Endothelial cell of umbilical vein (primary cell): ENCODE measurements around the gene TBC1D5. TPM values are rescaled to one million over a fixed set of nuclear protein-coding genes. Genes with fewer than 3 reads are reported as not detected.

Experiments used
- BruUV-seq: library from RNA; stranded (reverse); fragments of 400-500 nt; replicated peaks from 2 replicates; lab custom pipeline; 2021; lab: Mats Ljungman, UMichigan
- CTCF ChIA-PET: fragments of 300-600, 350-600 bp; sonication (Branson Sonifier 250); formaldehyde crosslinking; loops from one replicate; lab custom pipeline; 2021; ENCODE audit warnings: antibody characterized with exemption, inconsistent platforms; lab: Charles Lee
- POLR2A ChIA-PET: fragments of 300-600, 350-600 bp; sonication (Branson Sonifier 250); formaldehyde crosslinking; loops from one replicate; lab custom pipeline; 2021; ENCODE audit warnings: antibody characterized with exemption, inconsistent platforms; lab: Charles Lee
- DNase-seq: peaks from one replicate; pipeline ENCODE4 v3.0.0-alpha.2; 2011; ENCODE audit warnings: low read depth, low spot score
- FAIRE-seq: peaks from 2 replicates; lab custom pipeline; 2011; peaks lifted over from hg19 to GRCh38; lab: Jason Lieb, UNC
- H2AFZ ChIP-seq: 2 replicates; pipeline ENCODE4 v1.6.0; 2012; ENCODE audit warnings: low read depth, low read length, control low read depth, inconsistent platforms
- H3K27ac ChIP-seq: 2 replicates; pipeline ENCODE4 v1.5.1; 2011; ENCODE audit warnings: low read depth, mild to moderate bottlenecking, control low read depth, low read length, moderate library complexity; ENCODE audit not compliant: insufficient read depth
- H3K27me3 ChIP-seq, 2 experiments: 2 replicates each; pipeline versions ENCODE4 v1.6.0 to v1.6.1; 2011; ENCODE audit warnings: low read length in 2 of 2, mixed read lengths in 1 of 2; ENCODE audit not compliant: control insufficient read depth in 2 of 2, insufficient read depth in 2 of 2
- H3K36me3 ChIP-seq, 2 experiments: 2 replicates in 1 of 2; 3 replicates in 1 of 2; pipeline ENCODE4 v1.5.1; 2011; ENCODE audit warnings: low read length in 2 of 2, mild to moderate bottlenecking in 1 of 2, moderate library complexity in 1 of 2; ENCODE audit not compliant: control insufficient read depth in 2 of 2, insufficient read depth in 2 of 2; ENCODE audit errors: extremely low read depth in 1 of 2
- H3K4me1 ChIP-seq: 3 replicates; pipeline ENCODE4 v1.5.1; 2011; ENCODE audit warnings: mild to moderate bottlenecking, low read length; ENCODE audit not compliant: control insufficient read depth, insufficient read depth; ENCODE audit errors: extremely low read depth
- H3K4me2 ChIP-seq: 2 replicates; pipeline ENCODE4 v1.6.1; 2011; ENCODE audit warnings: low read length, control low read depth, mixed read lengths; ENCODE audit not compliant: insufficient read depth
- H3K4me3 ChIP-seq, 3 experiments: fragments of 200-600 bp in 1 of 3; sonication (generic), shearing (Covaris generic) in 1 of 3; replicated peaks in 1 of 3; 2 replicates each; pipeline ENCODE4 v1.5.1; 2011 to 2016; ENCODE audit warnings: control low read depth in 3 of 3, low read length in 3 of 3, mild to moderate bottlenecking in 2 of 3, inconsistent platforms in 1 of 3, low read depth in 1 of 3, moderate library complexity in 1 of 3; ENCODE audit not compliant: insufficient read depth in 1 of 3
- H3K79me2 ChIP-seq: 2 replicates; pipeline ENCODE4 v1.6.0; 2012; ENCODE audit warnings: low read length, inconsistent platforms; ENCODE audit not compliant: control insufficient read depth, insufficient read depth
- H3K9ac ChIP-seq: replicated peaks from 2 replicates; pipeline ENCODE3; 2011; ENCODE audit warnings: low read length, control low read depth; ENCODE audit not compliant: insufficient read depth; ENCODE audit errors: extremely low read depth
- H3K9me1 ChIP-seq: replicated peaks from 3 replicates; pipeline ENCODE4 v1.6.0; 2011; ENCODE audit warnings: mild to moderate bottlenecking, low read length; ENCODE audit not compliant: control insufficient read depth, insufficient read depth; ENCODE audit errors: extremely low read depth
- H3K9me3 ChIP-seq: replicated peaks from 2 replicates; pipeline ENCODE4 v1.5.1; 2012; ENCODE audit warnings: low read length, inconsistent platforms; ENCODE audit not compliant: control insufficient read depth, insufficient read depth
- H4K20me1 ChIP-seq: replicated peaks from 2 replicates; pipeline ENCODE3; 2011; ENCODE audit warnings: mild to moderate bottlenecking, low read length; ENCODE audit not compliant: control insufficient read depth, insufficient read depth; ENCODE audit errors: extremely low read depth
- EZH2 ChIP-seq: IDR thresholded peaks from 2 replicates; pipeline ENCODE4 v1.6.1; 2012; ENCODE audit warnings: borderline replicate concordance, low read depth, mild to moderate bottlenecking, moderate library complexity, low read length, inconsistent platforms; ENCODE audit not compliant: severe bottlenecking
- FOS ChIP-seq: IDR thresholded peaks from 2 replicates; pipeline ENCODE4 v1.6.1; 2011; ENCODE audit warnings: mild to moderate bottlenecking, low read length, moderate library complexity, borderline replicate concordance; ENCODE audit not compliant: insufficient read depth
- GATA2 ChIP-seq: IDR thresholded peaks from 2 replicates; pipeline ENCODE4 v1.7.0; 2011; ENCODE audit warnings: low read depth, mild to moderate bottlenecking, moderate library complexity, mixed read lengths, low read length; ENCODE audit not compliant: insufficient read length, insufficient read depth
- JUN ChIP-seq: IDR thresholded peaks from 2 replicates; pipeline ENCODE4 v1.6.1; 2011; ENCODE audit warnings: borderline replicate concordance, low read depth; ENCODE audit not compliant: insufficient read length, insufficient read depth
- MAX ChIP-seq: IDR thresholded peaks from 2 replicates; pipeline ENCODE4 v1.6.1; 2011; ENCODE audit not compliant: insufficient read depth, insufficient read length
- MYC ChIP-seq: IDR thresholded peaks from one replicate; pipeline ENCODE4 v1.6.1; 2011; ENCODE audit warnings: mild to moderate bottlenecking, low read depth, low read length
- POLR2A ChIP-seq: IDR thresholded peaks from 2 replicates; pipeline ENCODE4 v1.6.1; 2012; ENCODE audit warnings: low read depth, mild to moderate bottlenecking, control low read depth, low read length
- POLR2AphosphoS5 ChIP-seq: IDR thresholded peaks from 2 replicates; pipeline ENCODE4 v1.6.1; 2012; ENCODE audit warnings: low read depth, mild to moderate bottlenecking, control low read depth, low read length, moderate library complexity; ENCODE audit not compliant: insufficient read depth
- dilution Hi-C: fragments of 300-500 bp; cut with MboI; formaldehyde crosslinking; loops from one replicate; pipeline ENCODE4 v1.15.0; 2019; ENCODE audit warnings: low sequenced_read_pairs; ENCODE audit not compliant: extremely low pct_ligation_motif_present
- intact Hi-C: fragments of 100-400 bp; cut with micrococcal nuclease; formaldehyde crosslinking; loops from one replicate; pipeline ENCODE4 v1.10.0; 2022
- polyA plus RNA-seq, 4 experiments: library from polyadenylated mRNA; depleted of rRNA in 3 of 4; stranded (reverse) in 3 of 4; unstranded in 1 of 4; fragments of >200 nt; gene quantifications; 2 replicates each; pipeline versions ENCODE4 v1.2.1 to v1.2.3, GENCODE V29; 2011 to 2012; ENCODE audit warnings: missing spikeins in 1 of 4
- total RNA-seq: library from RNA; stranded (reverse); gene quantifications from 2 replicates; pipeline ENCODE4 v1.2.3, GENCODE V29; 2021
- TF ChIP-seq, protein P1 (sequence below), 2 donors: IDR thresholded peaks; 1 replicate in 1 of 2; 2 replicates in 1 of 2; pipeline ENCODE4 v1.5.1; 2011; ENCODE audit warnings: low read length in 2 of 2, mild to moderate bottlenecking in 2 of 2, moderate library complexity in 2 of 2, control low read depth in 1 of 2, inconsistent platforms in 1 of 2, low read depth in 1 of 2; ENCODE audit not compliant: insufficient read depth in 1 of 2; ENCODE audit errors: extremely low read depth in 1 of 2

The TBC1D5 gene
- total and polyA plus RNA-seq, 2 donors (not counting 3 experiments of a cell fraction or from before 2014, with no cell fraction given) = 17.5 to 44.7 TPM

DNA sequence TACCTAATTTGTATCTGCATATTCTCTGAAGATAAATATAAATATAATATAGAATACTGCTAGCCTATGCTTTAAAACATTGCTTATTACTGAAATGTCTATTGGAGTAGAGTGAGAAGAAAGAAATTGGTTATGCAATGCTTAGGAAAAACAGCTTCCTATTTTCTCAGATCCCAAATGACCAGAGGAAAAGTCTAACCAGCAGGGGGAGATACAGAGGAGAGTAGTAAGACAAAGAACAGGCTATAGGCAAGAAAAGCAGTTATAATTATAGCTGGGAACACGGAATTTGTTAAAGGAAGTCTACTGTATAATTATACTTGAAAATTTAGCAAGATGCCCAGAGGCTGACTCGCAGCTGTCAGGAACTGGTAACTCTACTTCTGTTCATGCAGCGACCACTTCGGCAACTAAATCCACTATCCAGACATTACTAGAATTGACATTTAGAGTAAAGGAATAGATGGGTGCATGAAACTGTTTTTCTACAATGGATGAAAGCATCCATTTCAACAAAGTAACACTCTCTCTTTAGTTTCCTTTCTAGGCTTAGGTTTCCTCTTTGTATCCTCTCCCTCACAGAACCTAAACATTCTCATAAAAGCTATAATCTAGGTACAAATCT lies 97.2 kb downstream of the TBC1D5 start:
- Histone ChIP-seq H3K4me2 (no peak overlapping the region), H3K36me3 (no peaks in the 10 kb centered on the region), H3K27me3 (no peaks in the 10 kb centered on the region), H3K79me2 (peaks cover 1% of the 10 kb centered on the region), H4K20me1 (no peaks in the 10 kb centered on the region), H2AFZ (no peak overlapping the region), H3K27ac (no peak overlapping the region), H3K9me3 (no peaks in the 10 kb centered on the region), H3K4me1 (peaks cover 8% of the 10 kb centered on the region), H3K4me3 (no peak overlapping the region), H3K9ac (no peak overlapping the region), H3K9me1 (no peaks in the 10 kb centered on the region)
- POLR2A ChIA-PET = no interaction called here
- CTCF ChIA-PET = interaction anchor here (0.5 to 5.6 kb wide), 85 partner anchors 8 to 1042 kb away, joined by 3 to 207 read pairs (median 5); partner anchors contain the start of gene TBC1D5
- dilution Hi-C loops (no loop called here), intact Hi-C loops (loop anchor here (1.0 to 10.0 kb wide), 5 partner anchors 83 to 210 kb away; partner anchors contain the start of gene TBC1D5)
- peak; percentile 76 for DNase-seq
- FAIRE-seq = peak; percentile 55
- BruUV-seq = no TSS peak
- TF ChIP-seq GATA2 = no peak
- TF ChIP-seq, protein P1, sequence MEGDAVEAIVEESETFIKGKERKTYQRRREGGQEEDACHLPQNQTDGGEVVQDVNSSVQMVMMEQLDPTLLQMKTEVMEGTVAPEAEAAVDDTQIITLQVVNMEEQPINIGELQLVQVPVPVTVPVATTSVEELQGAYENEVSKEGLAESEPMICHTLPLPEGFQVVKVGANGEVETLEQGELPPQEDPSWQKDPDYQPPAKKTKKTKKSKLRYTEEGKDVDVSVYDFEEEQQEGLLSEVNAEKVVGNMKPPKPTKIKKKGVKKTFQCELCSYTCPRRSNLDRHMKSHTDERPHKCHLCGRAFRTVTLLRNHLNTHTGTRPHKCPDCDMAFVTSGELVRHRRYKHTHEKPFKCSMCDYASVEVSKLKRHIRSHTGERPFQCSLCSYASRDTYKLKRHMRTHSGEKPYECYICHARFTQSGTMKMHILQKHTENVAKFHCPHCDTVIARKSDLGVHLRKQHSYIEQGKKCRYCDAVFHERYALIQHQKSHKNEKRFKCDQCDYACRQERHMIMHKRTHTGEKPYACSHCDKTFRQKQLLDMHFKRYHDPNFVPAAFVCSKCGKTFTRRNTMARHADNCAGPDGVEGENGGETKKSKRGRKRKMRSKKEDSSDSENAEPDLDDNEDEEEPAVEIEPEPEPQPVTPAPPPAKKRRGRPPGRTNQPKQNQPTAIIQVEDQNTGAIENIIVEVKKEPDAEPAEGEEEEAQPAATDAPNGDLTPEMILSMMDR (IDR thresholded peaks at IDR 0.05; ENCODE audit: extremely low read depth in 1 of 2, insufficient read depth in 1 of 2, low read depth in 1 of 2, low read length in 2 of 2) = peak; percentile 51 to 61

GRCh38 chr3:17643691-17644090 lies 98.7 kb downstream of the TBC1D5 start:
- no peak overlapping the region for H3K4me3 ChIP-seq
- ChIA-PET POLR2A (interaction anchor here (0.7 kb wide), 1 partner anchor 208 kb away, joined by 3 read pairs; no protein-coding TSS in a partner anchor), CTCF (interaction anchor here (1.3 to 5.6 kb wide), 3 partner anchors 17 to 198 kb away, joined by 4 to 207 read pairs (median 5); partner anchors contain the start of gene TBC1D5)
- peaks cover 19% of the 10 kb centered on the region for H3K4me1 ChIP-seq
- no peaks in the 10 kb centered on the region for H4K20me1 ChIP-seq
- DNase-seq (no peak), FAIRE-seq (no peak)
- dilution Hi-C loops (no loop called here), intact Hi-C loops (loop anchor here (10.0 kb wide), 1 partner anchor 209 kb away; no protein-coding TSS in a partner anchor)
- no peaks in the 10 kb centered on the region for H3K79me2 ChIP-seq
- no peaks in the 10 kb centered on the region for H3K9me1 ChIP-seq
- no peak for TF ChIP-seq MAX
- no peak for TF ChIP-seq JUN
- TF ChIP-seq POLR2AphosphoS5 = no peak
- no peak for TF ChIP-seq EZH2
- no peak for TF ChIP-seq FOS
- TF ChIP-seq, protein P1 (IDR thresholded peaks at IDR 0.05; ENCODE audit: extremely low read depth in 1 of 2, insufficient read depth in 1 of 2, low read depth in 1 of 2, low read length in 2 of 2) = no peak
- TF ChIP-seq POLR2A = no peak
- TF ChIP-seq MYC = no peak
- no peak for TF ChIP-seq GATA2
- BruUV-seq = no TSS peak
- no peak overlapping the region for H3K27ac ChIP-seq
- no peak overlapping the region for H3K9ac ChIP-seq
- H3K36me3 ChIP-seq = no peaks in the 10 kb centered on the region
- H3K27me3 ChIP-seq = no peaks in the 10 kb centered on the region
- no peak overlapping the region for H3K4me2 ChIP-seq
- no peak overlapping the region for H2AFZ ChIP-seq
- no peaks in the 10 kb centered on the region for H3K9me3 ChIP-seq
